WERI-Rb-1 (cell line): ENCODE results near the gene MYO10.
A peak's percentile ranks its signal among the peaks of the same experiment; 100 is the strongest.
"Not testable (repeated sequence)": the region's sequence is repeated elsewhere in the genome, so short reads cannot be mapped to it uniquely, and the experiment has no call there.

Experiments
- DNase-seq: peaks from one replicate; pipeline ENCODE4 v3.0.0-alpha.2; 2020
- H3K27ac ChIP-seq: fragments of 250-450 bp; sonication (Bioruptor Pico); 2 replicates; pipeline ENCODE4 v1.5.1; 2020; ENCODE audit warnings: mild to moderate bottlenecking, moderate library complexity
- H3K27me3 ChIP-seq: fragments of 250-450 bp; sonication (Bioruptor Pico); 2 replicates; pipeline ENCODE4 v1.5.1; 2021; ENCODE audit warnings: mild to moderate bottlenecking, low read depth, moderate library complexity; ENCODE audit not compliant: insufficient read depth, severe bottlenecking
- H3K36me3 ChIP-seq: fragments of 250-450 bp; sonication (Bioruptor Pico); 2 replicates; pipeline ENCODE4 v1.5.1; 2020; ENCODE audit warnings: mild to moderate bottlenecking, moderate library complexity
- H3K4me3 ChIP-seq: 2 replicates; pipeline ENCODE4 v1.5.1; 2011; ENCODE audit warnings: low read depth, mild to moderate bottlenecking, control low read depth, low read length
- H3K9me3 ChIP-seq: fragments of 250-450 bp; sonication (Bioruptor Pico); 2 replicates; pipeline ENCODE4 v1.5.1; 2021; ENCODE audit warnings: mild to moderate bottlenecking, moderate library complexity; ENCODE audit not compliant: severe bottlenecking
- CTCF ChIP-seq: IDR thresholded peaks from 2 replicates; pipeline ENCODE4 v1.5.1; 2011; ENCODE audit warnings: low read depth, mild to moderate bottlenecking, control low read depth, inconsistent platforms, low read length

The MYO10 gene

GRCh38 chr5:16841416-16841815 is 94.7 kb downstream of the MYO10 start:
- Histone ChIP-seq H3K9me3 (no peaks in the 10 kb centered on the region), H3K27ac (no peak overlapping the region), H3K36me3 (peaks cover 14% of the 10 kb centered on the region), H3K27me3 (no peaks in the 10 kb centered on the region), H3K4me3 (no peak overlapping the region)
- no peak for DNase-seq
- TF ChIP-seq CTCF: no peak

- Histone ChIP-seq H3K4me3 (no peak overlapping the region), H3K36me3 (peaks cover 10% of the 10 kb centered on the region), H3K27me3 (no peaks in the 10 kb centered on the region), H3K27ac (no peak overlapping the region), H3K9me3 (no peaks in the 10 kb centered on the region)
- no peak for DNase-seq
- TF ChIP-seq CTCF: no peak
Observed at GRCh38 chr5:16837305-16837704, 98.8 kb downstream of the MYO10 start.

- H3K36me3 ChIP-seq: 0 out of 2 replicates have a peak, but pooled peaks cover 2% of the 10 kb centered on the region
- no peak for TF ChIP-seq CTCF
- no peak for DNase-seq
- H3K4me3 ChIP-seq: no peak overlapping the region
- H3K27me3 ChIP-seq: no peaks in the 10 kb centered on the region
- no peak overlapping the region for H3K27ac ChIP-seq
- no peaks in the 10 kb centered on the region for H3K9me3 ChIP-seq
Observed at GRCh38 chr5:16834029-16834428, 102.1 kb downstream of the MYO10 start.

- not testable (repeated sequence) for H3K4me3 ChIP-seq, H3K9me3 ChIP-seq, H3K27ac ChIP-seq, DNase-seq, H3K36me3 ChIP-seq, H3K27me3 ChIP-seq
Observed at GRCh38 chr5:16831326-16831725, 104.8 kb downstream of the MYO10 start.

- no peak for DNase-seq
- no peak overlapping the region for H3K27ac ChIP-seq
- no peaks in the 10 kb centered on the region for H3K36me3 ChIP-seq
- H3K9me3 ChIP-seq: no peaks in the 10 kb centered on the region
- no peak overlapping the region for H3K4me3 ChIP-seq
- no peak for TF ChIP-seq CTCF
- no peaks in the 10 kb centered on the region for H3K27me3 ChIP-seq
Observed at GRCh38 chr5:16827755-16828154, 108.3 kb downstream of the MYO10 start.

GRCh38 chr5:16826379-16827125 is 109.5 kb downstream of the MYO10 start:
- DNase-seq: no peak
- Histone ChIP-seq H3K36me3 (no peaks in the 10 kb centered on the region), H3K27me3 (no peaks in the 10 kb centered on the region), H3K27ac (peak overlapping the region; percentile 25; the same call in 1 of the 2 replicates), H3K9me3 (no peaks in the 10 kb centered on the region), H3K4me3 (no peak overlapping the region)
- TF ChIP-seq CTCF: no peak
